HepG2 (cell line): ENCODE measurements around the gene CHMP6. TPM values are rescaled to one million over a fixed set of nuclear protein-coding genes. Genes with fewer than 3 reads are reported as not detected.

ENCODE experiments used
- ETV5 ChIP-seq: IDR thresholded peaks from 2 replicates; pipeline ENCODE4 v1.6.1; 2018; ENCODE audit warnings: missing biosample characterization, missing genetic modification reagents, inconsistent platforms, borderline replicate concordance
- FOXK1 ChIP-seq: sonication (generic); formaldehyde crosslinking; IDR thresholded peaks from 2 replicates; pipeline ENCODE4 v1.4.0; 2020; ENCODE audit warnings: low read depth, missing genetic modification reagents, borderline replicate concordance
- GABPB1 ChIP-seq: IDR thresholded peaks from 2 replicates; pipeline ENCODE4 v1.6.1; 2016; ENCODE audit warnings: mild to moderate bottlenecking, missing genetic modification reagents, moderate library complexity, missing compliant biosample characterization
- GLMP ChIP-seq: sonication (generic); formaldehyde crosslinking; IDR thresholded peaks from 2 replicates; pipeline ENCODE4 v1.9.0; 2021; ENCODE audit warnings: missing genetic modification reagents, mild to moderate bottlenecking, borderline replicate concordance
- HMG20B ChIP-seq: conservative IDR thresholded peaks from 2 replicates; pipeline ENCODE4 v1.6.1; 2016; ENCODE audit warnings: missing genetic modification reagents, missing compliant biosample characterization
- HNRNPL ChIP-seq: fragments of 200-400 bp; formaldehyde crosslinking; IDR thresholded peaks from 2 replicates; pipeline ENCODE4 v1.6.1; 2017; ENCODE audit warnings: mild to moderate bottlenecking, low read depth, low read length
- HOXD1 ChIP-seq: sonication (generic); formaldehyde crosslinking; IDR thresholded peaks from 2 replicates; pipeline ENCODE4 v1.5.0; 2020; ENCODE audit warnings: missing genetic modification reagents
- MLX ChIP-seq: IDR thresholded peaks from 2 replicates; pipeline ENCODE4 v1.6.1; 2016
- PATZ1 ChIP-seq: sonication (generic); formaldehyde crosslinking; IDR thresholded peaks from 2 replicates; pipeline ENCODE4 v1.4.0; 2020; ENCODE audit warnings: missing genetic modification reagents
- SALL2 ChIP-seq: sonication (generic); formaldehyde crosslinking; IDR thresholded peaks from 2 replicates; pipeline ENCODE4 v1.8.1; 2023; ENCODE audit warnings: mild to moderate bottlenecking, missing genetic modification reagents, inconsistent platforms
- SAP130 ChIP-seq: IDR thresholded peaks from 2 replicates; pipeline ENCODE4 v1.6.1; 2016; ENCODE audit warnings: low read depth
- ZBTB33 ChIP-seq: sonication (generic); formaldehyde crosslinking; IDR thresholded peaks from 2 replicates; pipeline ENCODE4 v1.4.0; 2020; ENCODE audit warnings: missing genetic modification reagents
- ZBTB38 ChIP-seq: sonication (generic); formaldehyde crosslinking; IDR thresholded peaks from 2 replicates; pipeline ENCODE4 v1.5.1; 2020; ENCODE audit warnings: mild to moderate bottlenecking, missing genetic modification reagents
- ZBTB4 ChIP-seq: sonication (generic); formaldehyde crosslinking; IDR thresholded peaks from 2 replicates; pipeline ENCODE4 v1.4.0; 2020; ENCODE audit warnings: missing genetic modification reagents, mild to moderate bottlenecking, borderline replicate concordance
- ZFP36L1 ChIP-seq: sonication (generic); formaldehyde crosslinking; IDR thresholded peaks from 2 replicates; pipeline ENCODE4 v1.8.0; 2022; ENCODE audit warnings: mild to moderate bottlenecking, missing genetic modification reagents, moderate library complexity
- ZNF296 ChIP-seq: sonication (generic); formaldehyde crosslinking; conservative IDR thresholded peaks from 2 replicates; pipeline ENCODE4 v1.5.0; 2020; ENCODE audit warnings: mild to moderate bottlenecking, missing genetic modification reagents
- ZNF570 ChIP-seq: sonication (generic); formaldehyde crosslinking; IDR thresholded peaks from 2 replicates; pipeline ENCODE4 v1.4.0; 2020; ENCODE audit warnings: mild to moderate bottlenecking, missing genetic modification reagents, borderline replicate concordance
- ZNF607 ChIP-seq: sonication (generic); formaldehyde crosslinking; IDR thresholded peaks from 2 replicates; pipeline ENCODE4 v1.5.1; 2020; ENCODE audit warnings: missing genetic modification reagents, mild to moderate bottlenecking, borderline replicate concordance
- ZNF788 ChIP-seq: sonication (generic); formaldehyde crosslinking; IDR thresholded peaks from 2 replicates; pipeline ENCODE4 v1.5.0; 2020; ENCODE audit warnings: mild to moderate bottlenecking, missing genetic modification reagents, borderline replicate concordance
- polyA plus RNA-seq, 8 experiments: library from polyadenylated mRNA; depleted of rRNA in 3 of 8; stranded (reverse) in 7 of 8; unstranded in 1 of 8; fragments of >200 nt; fragmentation: Illumina TruSeq in 4 of 8; extraction: Trizol in 4 of 8; gene quantifications; 2 replicates each; pipeline versions ENCODE4 v1.2.1 to v1.2.3, GENCODE V29; 2011 to 2016; ENCODE audit warnings: low read depth in 4 of 8, missing spikeins in 1 of 8, mixed read lengths in 1 of 8; ENCODE audit not compliant: insufficient read depth in 1 of 8
- total RNA-seq, 5 experiments: library from RNA; depleted of rRNA; stranded (reverse); fragments of >200 nt; fragmentation: Illumina TruSeq; extraction: Trizol; gene quantifications; 2 replicates each; pipeline ENCODE4 v1.2.3, GENCODE V29; 2016; ENCODE audit warnings: low read depth in 1 of 5

CHMP6 gene
- total and polyA plus RNA-seq, 2 of the 13 experiments (the other 11 are each of a cell fraction or from before 2014, with no cell fraction given) = 11.1 to 24.2 TPM

- TF ChIP-seq ZBTB33 (CRISPR knock-in tag) (peak; percentile 99), GABPB1 (peak; percentile 45; the same call in 1 of the 2 replicates), MLX (CRISPR knock-in tag) (peak; percentile 34; the same call in 1 of the 2 replicates), HOXD1 (CRISPR knock-in tag) (no peak), SALL2 (CRISPR knock-in tag) (no peak; the same call in 1 of the 2 replicates), FOXK1 (CRISPR knock-in tag) (0 out of 2 replicates have a peak, but pooled peaks have one; percentile 26), ZBTB38 (peak; percentile 86), ZFP36L1 (CRISPR knock-in tag) (no peak), ZBTB4 (CRISPR knock-in tag) (peak; percentile 86; the same call in 1 of the 2 replicates), ZNF607 (CRISPR knock-in tag) (no peak), HNRNPL (peak; percentile 64; the same call in 1 of the 2 replicates), ZNF570 (CRISPR knock-in tag) (no peak), ETV5 (peak; percentile 92), PATZ1 (CRISPR knock-in tag) (peak; percentile 81), GLMP (CRISPR knock-in tag) (no peak), ZNF296 (CRISPR knock-in tag) (0 out of 2 replicates have a peak, but pooled peaks have one; percentile 14), ZNF788 (peak; percentile 42; the same call in 1 of the 2 replicates), SAP130 (CRISPR knock-in tag) (peak; percentile 47; the same call in 1 of the 2 replicates), HMG20B (peak; percentile 31; the same call in 1 of the 2 replicates)
These were observed 53.3 kb downstream of the CHMP6 start (continued) for GRCh38 chr17:81044764-81045589.
